Heart left ventricle (tissue), 16 donors: Measurements from ENCODE around the gene DSE. TPM values are rescaled to one million over a fixed set of nuclear protein-coding genes. Genes with fewer than 3 reads are reported as not detected.

Source experiments
- ATAC-seq, 4 donors: fragments of 200-7000 bp; cut with Tn5 transposase; one replicate each; pipeline ENCODE4 v1.9.1; 2020 to 2022; ENCODE audit warnings: moderate library complexity in 4 of 4, mild to moderate bottlenecking in 3 of 4, moderate number of reproducible peaks in 1 of 4
- DNase-seq, 5 donors: peaks; one replicate each; pipeline ENCODE4 v3.0.0-alpha.2; 2020
- H3K27ac ChIP-seq, 12 donors: fragments of 200-600 bp; sonication (generic) in 4 of 12; one replicate each; pipeline versions ENCODE4 v1.5.0 to v1.8.0; 2016 to 2022; ENCODE audit warnings: mild to moderate bottlenecking in 2 of 12
- H3K27me3 ChIP-seq, 9 donors: fragments of 200-600 bp; sonication (generic) in 2 of 9; one replicate each; pipeline versions ENCODE4 v1.5.1 to v1.8.0; 2016 to 2022; ENCODE audit warnings: mild to moderate bottlenecking in 3 of 9
- H3K36me3 ChIP-seq, 9 donors: fragments of 200-600 bp; sonication (generic) in 2 of 9; one replicate each; pipeline versions ENCODE4 v1.5.0 to v1.8.0; 2018 to 2022; ENCODE audit warnings: mild to moderate bottlenecking in 2 of 9
- H3K4me1 ChIP-seq, 12 donors: fragments of 200-600 bp; sonication (generic) in 4 of 12; one replicate each; pipeline versions ENCODE4 v1.5.0 to v1.8.0; 2016 to 2022; ENCODE audit warnings: mild to moderate bottlenecking in 3 of 12
- H3K4me3 ChIP-seq, 12 donors: fragments of 200-600 bp; sonication (generic) in 4 of 12; one replicate each; pipeline versions ENCODE4 v1.5.0 to v1.8.0; 2017 to 2022; ENCODE audit warnings: mild to moderate bottlenecking in 9 of 12, moderate library complexity in 4 of 12
- H3K9me3 ChIP-seq, 12 donors: fragments of 200-600 bp; sonication (generic) in 4 of 12; one replicate each; pipeline versions ENCODE4 v1.5.0 to v1.8.0; 2016 to 2022; ENCODE audit warnings: mild to moderate bottlenecking in 1 of 12
- POLR2A ChIP-seq, 2 donors: fragments of 450-650 bp; IDR thresholded peaks; one replicate each; pipeline ENCODE4 v1.6.1; 2017; ENCODE audit warnings: antibody characterized with exemption in 2 of 2, mild to moderate bottlenecking in 2 of 2, moderate library complexity in 2 of 2
- WGBS, 4 donors: extraction: QIAGEN DNeasy Blood & Tissue Kit in 2 of 4; methylation state at CpG; one replicate each; pipeline versions ENCODE4 v1.1.5 to v1.1.7; 2013 to 2018; 5-methylcytosine and 5-hydroxymethylcytosine counted together
- intact Hi-C, 10 donors: fragments of 100-400 bp; cut with DNase I; formaldehyde crosslinking; loops; one replicate each; pipeline versions ENCODE4 v1.11.1 to v1.14.2; 2022
- polyA plus RNA-seq, 2 donors: library from polyadenylated mRNA; stranded (reverse); fragments of 200-250 nt; gene quantifications; one replicate each; pipeline ENCODE4 v1.2.3, GENCODE V29; 2013
- total RNA-seq, 9 donors: library from RNA; depleted of rRNA in 2 of 9; stranded (reverse); fragments of >200 nt in 2 of 9; fragmentation: NEBNext Ultra II Directional in 3 of 9; extraction: Animal tissue kit (Norgen Biotek cat#: 25700) in 3 of 9; gene quantifications; one replicate each; pipeline versions ENCODE4 v1.1.0 to v1.2.4, GENCODE V29; 2016 to 2023
- TF ChIP-seq, protein P1 (sequence below), 12 donors: fragments of 200-600 bp; sonication (generic) in 4 of 12; IDR thresholded peaks; one replicate each; pipeline versions ENCODE4 v1.5.0 to v1.8.0; 2018 to 2022; ENCODE audit warnings: antibody characterized with exemption in 12 of 12, mild to moderate bottlenecking in 5 of 12
- donor health status: ischemic (EF 13 %, LVEDD 7.1; RV severe dilation, severe dysfunction).
- donor health status: healthy with polysubstance abuse.
- donor health status: DM: no; HTN: yes; CAD: no.
- donor health status: DM: no; HTN: no; CAD: no.
- donor health status: ischemic (EF 25% LVEDD 6.9; RV normal size, moderate dysfunction).
- donor health status: ischemic (EF 25% LVEDD 5.7; RV mildly dilated, moderate dysfunction).
- donor health status: healthy.
- donor health status: DM: yes; HTN: yes; CAD: no.
- donor health status: ischemic (EF 35%, LVEDD 5.7; RV mildly dilated, moderate dysfunction).
- donor health status: nonischemic (EF 11% LVEDD 7.7; RV severe dilation, severe dysfunction).
- donor health status: DM: yes; HTN: yes; CAD: no.
- donor health status: PGD.
- donor health status: ischemic (EF 29% LVEDD 5.4; RV normal size, mild dysfunction).
- donor health status: nonischemic (EF 23%, LVEDD 6.1; RV moderate dilation, normal function).

The DSE gene
- total and polyA plus RNA-seq, 11 donors: 3.2 to 37.3 (median 11.1) TPM

DNA sequence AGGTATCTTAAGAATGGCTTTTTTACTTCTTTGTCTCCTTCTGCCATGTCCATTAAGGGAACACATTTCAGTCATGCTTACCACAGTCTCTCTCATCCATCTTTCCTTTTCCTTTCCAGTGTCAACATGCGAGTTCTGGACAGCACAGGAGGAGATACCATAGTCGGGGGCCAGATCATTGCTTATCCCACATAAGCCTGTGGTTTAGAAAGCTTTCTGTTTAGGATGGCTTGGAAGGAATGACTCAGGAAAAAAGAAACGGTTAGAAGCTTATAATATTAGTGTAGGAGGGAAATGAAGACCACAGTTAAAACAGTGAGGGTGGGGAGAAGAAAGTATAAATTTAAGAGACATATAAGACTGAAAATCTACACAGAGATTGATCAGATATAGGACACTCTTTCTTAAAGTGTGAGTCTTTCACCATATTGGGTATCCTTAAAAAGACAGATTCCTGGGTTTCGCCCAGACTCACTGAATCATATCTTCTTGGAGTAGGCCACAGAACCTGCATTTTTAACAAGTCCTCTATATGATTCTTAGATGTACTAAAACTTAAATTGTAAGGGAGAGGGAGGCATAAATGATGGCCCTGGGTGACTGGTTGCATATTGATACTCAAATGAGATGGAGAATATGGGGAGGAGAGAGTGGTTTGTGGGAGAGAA, 36.1 kb downstream of the DSE start:
- ATAC-seq (no peak), DNase-seq (no peak)
- 72 to 77% (median 73%) methylated on average over 4 of the region's 4 CpGs for WGBS, 4 donors
- peaks cover 0 to 76% (median 33%) of the 10 kb centered on the region in 12 donors for H3K4me1 ChIP-seq
- no peak for TF ChIP-seq POLR2A (IDR thresholded peaks at IDR 0.05)
- TF ChIP-seq, protein P1, sequence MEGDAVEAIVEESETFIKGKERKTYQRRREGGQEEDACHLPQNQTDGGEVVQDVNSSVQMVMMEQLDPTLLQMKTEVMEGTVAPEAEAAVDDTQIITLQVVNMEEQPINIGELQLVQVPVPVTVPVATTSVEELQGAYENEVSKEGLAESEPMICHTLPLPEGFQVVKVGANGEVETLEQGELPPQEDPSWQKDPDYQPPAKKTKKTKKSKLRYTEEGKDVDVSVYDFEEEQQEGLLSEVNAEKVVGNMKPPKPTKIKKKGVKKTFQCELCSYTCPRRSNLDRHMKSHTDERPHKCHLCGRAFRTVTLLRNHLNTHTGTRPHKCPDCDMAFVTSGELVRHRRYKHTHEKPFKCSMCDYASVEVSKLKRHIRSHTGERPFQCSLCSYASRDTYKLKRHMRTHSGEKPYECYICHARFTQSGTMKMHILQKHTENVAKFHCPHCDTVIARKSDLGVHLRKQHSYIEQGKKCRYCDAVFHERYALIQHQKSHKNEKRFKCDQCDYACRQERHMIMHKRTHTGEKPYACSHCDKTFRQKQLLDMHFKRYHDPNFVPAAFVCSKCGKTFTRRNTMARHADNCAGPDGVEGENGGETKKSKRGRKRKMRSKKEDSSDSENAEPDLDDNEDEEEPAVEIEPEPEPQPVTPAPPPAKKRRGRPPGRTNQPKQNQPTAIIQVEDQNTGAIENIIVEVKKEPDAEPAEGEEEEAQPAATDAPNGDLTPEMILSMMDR (IDR thresholded peaks at IDR 0.05): no peak
- no peaks in the 10 kb centered on the region for H3K9me3 ChIP-seq
- H3K27ac ChIP-seq: peak overlapping the region in 7 of 12 donors; percentile 3 to 76 (median 50)
- H3K4me3 ChIP-seq: no peak overlapping the region
- no peaks in the 10 kb centered on the region for H3K27me3 ChIP-seq
- intact Hi-C loops: no loop called here
- H3K36me3 ChIP-seq: no peaks in the 10 kb centered on the region

DNA sequence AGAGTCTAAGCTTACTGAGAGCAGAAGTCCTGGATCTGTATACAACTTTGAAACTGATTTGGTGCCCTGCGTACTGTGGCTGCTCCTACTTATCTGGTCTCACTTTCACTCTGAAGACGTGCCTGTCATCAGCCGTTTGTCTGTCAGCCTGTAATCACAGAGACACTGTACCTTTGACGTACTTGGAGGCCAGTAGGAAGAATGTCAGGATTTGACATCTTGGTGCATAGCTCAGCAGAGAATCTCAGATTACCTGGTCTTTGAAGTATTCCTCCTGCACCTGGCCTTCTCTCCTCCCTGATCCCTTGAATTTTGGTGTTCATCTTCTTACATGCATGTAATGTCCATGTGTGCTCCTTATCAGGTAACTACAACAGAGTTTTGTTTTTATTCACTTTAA, 37.7 kb downstream of the DSE start:
- peaks cover 0 to 82% (median 35%) of the 10 kb centered on the region in 12 donors for H3K4me1 ChIP-seq
- peak overlapping the region in 2 of 12 donors; percentile 15 to 50 for H3K27ac ChIP-seq
- no peaks in the 10 kb centered on the region for H3K36me3 ChIP-seq
- intact Hi-C loops: no loop called here
- DNase-seq (peak in 1 of 5 donors; percentile 51), ATAC-seq (peak; percentile 14 to 85 (median 55))
- no peak overlapping the region for H3K4me3 ChIP-seq
- no peaks in the 10 kb centered on the region for H3K9me3 ChIP-seq
- no peaks in the 10 kb centered on the region for H3K27me3 ChIP-seq
- TF ChIP-seq, protein P1 (IDR thresholded peaks at IDR 0.05): no peak
- TF ChIP-seq POLR2A (IDR thresholded peaks at IDR 0.05): no peak
- 51 to 64% (median 58%) methylated on average over 4 of the region's 4 CpGs for WGBS, 4 donors

DNA sequence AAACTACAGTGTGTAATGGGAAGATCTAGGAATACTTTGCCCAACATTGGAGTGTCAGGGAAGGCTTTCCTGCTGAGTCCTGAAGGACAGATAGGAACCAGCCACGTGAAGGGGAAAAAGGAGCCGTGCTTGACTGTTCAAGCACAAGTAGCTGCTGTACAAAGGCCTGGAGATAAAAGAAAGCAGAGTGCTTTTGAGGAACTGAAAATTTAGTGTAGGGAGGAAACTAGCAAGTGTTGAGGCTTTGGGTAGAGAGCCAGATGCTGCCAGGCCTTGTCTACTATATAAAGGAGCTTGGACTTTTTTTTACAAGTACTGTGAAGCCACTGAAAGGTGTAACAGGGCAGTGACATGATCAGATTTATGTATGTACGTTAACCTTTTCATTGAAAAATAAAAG, 39.0 kb downstream of the DSE start:
- DNase-seq (no peak), ATAC-seq (peak in 2 of 4 donors; percentile 24 to 40)
- intact Hi-C loops: loop anchor here in 1 of 10 donors (10.0 kb wide), 1 partner anchor 125 kb away; no protein-coding TSS in a partner anchor
- Histone ChIP-seq H3K4me3 (no peak overlapping the region), H3K9me3 (no peaks in the 10 kb centered on the region), H3K27ac (peak overlapping the region in 5 of 12 donors; percentile 7 to 56 (median 25)), H3K36me3 (no peaks in the 10 kb centered on the region), H3K4me1 (peaks cover 0 to 72% (median 32%) of the 10 kb centered on the region in 12 donors), H3K27me3 (no peaks in the 10 kb centered on the region)
- 48 to 66% (median 59%) methylated on average over 3 of the region's 3 CpGs for WGBS, 4 donors
- TF ChIP-seq, protein P1 (IDR thresholded peaks at IDR 0.05): no peak
- TF ChIP-seq POLR2A (IDR thresholded peaks at IDR 0.05): no peak

DNA sequence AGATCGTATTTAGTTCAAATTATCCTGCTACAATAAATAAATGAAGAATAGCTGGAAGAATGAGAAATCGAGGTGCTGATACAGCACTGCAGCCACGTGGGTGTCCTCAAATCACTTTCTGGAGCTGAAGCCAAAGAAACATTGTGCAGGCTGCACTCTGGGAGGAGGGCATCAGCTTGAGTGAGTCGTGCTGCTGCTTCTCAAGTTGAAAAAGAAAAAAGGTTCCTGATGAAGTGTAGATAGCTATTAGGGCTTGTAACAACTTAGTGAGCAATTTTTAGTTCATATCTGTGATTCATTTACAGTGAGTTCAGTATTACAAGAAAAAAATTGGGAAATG, 40.5 kb downstream of the DSE start:
- Histone ChIP-seq H3K9me3 (no peaks in the 10 kb centered on the region), H3K4me3 (no peak overlapping the region), H3K27me3 (no peaks in the 10 kb centered on the region), H3K27ac (peak overlapping the region in 5 of 12 donors; percentile 5 to 56 (median 31)), H3K4me1 (peaks cover 0 to 59% (median 28%) of the 10 kb centered on the region in 12 donors), H3K36me3 (no peaks in the 10 kb centered on the region)
- WGBS, 4 donors: 1 to 8% (median 2%) methylated on average over 4 of the region's 4 CpGs
- TF ChIP-seq, protein P1 (IDR thresholded peaks at IDR 0.05): no peak
- TF ChIP-seq POLR2A (IDR thresholded peaks at IDR 0.05): no peak
- intact Hi-C loops: loop anchor here in 1 of 10 donors (10.0 kb wide), 1 partner anchor 126 kb away; no protein-coding TSS in a partner anchor
- DNase-seq (peak in 4 of 5 donors; percentile 34 to 50 (median 46)), ATAC-seq (peak; percentile 69 to 82 (median 77))
